Renal pelvis (tissue), 4 donors: ENCODE data around the gene SYT9. TPM values are rescaled to one million over a fixed set of nuclear protein-coding genes. Genes with fewer than 3 reads are reported as not detected.

ENCODE experiments used
- DNase-seq: peaks from one replicate; pipeline ENCODE4 v3.0.0-alpha.2; 2013
- polyA plus RNA-seq, 3 donors: library from polyadenylated mRNA; unstranded; fragments of 120-200 nt; gene quantifications; one replicate each; pipeline ENCODE4 v1.2.1, GENCODE V29; 2013; ENCODE audit not compliant: insufficient read length in 3 of 3

Gene SYT9
- polyA plus RNA-seq, 3 donors: 3.7 to 5.1 (median 4.3) TPM

GRCh38 chr11:7270233-7270865 is 18.6 kb downstream of the SYT9 start:
- no peak for DNase-seq

- DNase-seq: no peak
Measured at GRCh38 chr11:7272373-7272772, 20.7 kb downstream of the SYT9 start.

- DNase-seq: no peak
Measured at GRCh38 chr11:7275133-7275532, 23.4 kb downstream of the SYT9 start.

- no peak for DNase-seq
Measured at GRCh38 chr11:7278314-7278917, 26.7 kb downstream of the SYT9 start.

- DNase-seq: no peak
Measured at GRCh38 chr11:7279676-7280075, 28.0 kb downstream of the SYT9 start.

- no peak for DNase-seq
Measured at GRCh38 chr11:7281079-7281478, 29.4 kb downstream of the SYT9 start.

GRCh38 chr11:7281809-7282208 is 30.1 kb downstream of the SYT9 start:
- DNase-seq: no peak

GRCh38 chr11:7286178-7286577 is 34.5 kb downstream of the SYT9 start:
- no peak for DNase-seq

- DNase-seq: no peak
Measured at GRCh38 chr11:7291100-7291829, 39.6 kb downstream of the SYT9 start.

GRCh38 chr11:7292922-7293321 is 41.2 kb downstream of the SYT9 start:
- no peak for DNase-seq

- no peak for DNase-seq
Measured at GRCh38 chr11:7299393-7299792, 47.7 kb downstream of the SYT9 start.

GRCh38 chr11:7300281-7300680 is 48.6 kb downstream of the SYT9 start:
- DNase-seq: no peak

GRCh38 chr11:7303146-7303545 is 51.4 kb downstream of the SYT9 start:
- no peak for DNase-seq

GRCh38 chr11:7306900-7307299 is 55.2 kb downstream of the SYT9 start:
- no peak for DNase-seq

- no peak for DNase-seq
Measured at GRCh38 chr11:7307836-7308235, 56.1 kb downstream of the SYT9 start.

- no peak for DNase-seq
Measured at GRCh38 chr11:7311903-7312302, 60.2 kb downstream of the SYT9 start.

- DNase-seq: no peak
Measured at GRCh38 chr11:7314811-7315604, 63.3 kb downstream of the SYT9 start.

- DNase-seq: no peak
Measured at GRCh38 chr11:7319501-7319900, 67.8 kb downstream of the SYT9 start.

GRCh38 chr11:7320306-7320705 is 68.6 kb downstream of the SYT9 start:
- no peak for DNase-seq

GRCh38 chr11:7321473-7322450 is 70.1 kb downstream of the SYT9 start:
- DNase-seq: no peak

- no peak for DNase-seq
Measured at GRCh38 chr11:7332451-7332850, 80.7 kb downstream of the SYT9 start.
